ENCODE data around the gene UBXN10. TPM values are rescaled to one million over a fixed set of nuclear protein-coding genes. Genes with fewer than 3 reads are reported as not detected.

Gene UBXN10
- total and polyA plus RNA-seq, 2 of the 4 experiments (the other 2 are of a cell fraction): not detected

DNA sequence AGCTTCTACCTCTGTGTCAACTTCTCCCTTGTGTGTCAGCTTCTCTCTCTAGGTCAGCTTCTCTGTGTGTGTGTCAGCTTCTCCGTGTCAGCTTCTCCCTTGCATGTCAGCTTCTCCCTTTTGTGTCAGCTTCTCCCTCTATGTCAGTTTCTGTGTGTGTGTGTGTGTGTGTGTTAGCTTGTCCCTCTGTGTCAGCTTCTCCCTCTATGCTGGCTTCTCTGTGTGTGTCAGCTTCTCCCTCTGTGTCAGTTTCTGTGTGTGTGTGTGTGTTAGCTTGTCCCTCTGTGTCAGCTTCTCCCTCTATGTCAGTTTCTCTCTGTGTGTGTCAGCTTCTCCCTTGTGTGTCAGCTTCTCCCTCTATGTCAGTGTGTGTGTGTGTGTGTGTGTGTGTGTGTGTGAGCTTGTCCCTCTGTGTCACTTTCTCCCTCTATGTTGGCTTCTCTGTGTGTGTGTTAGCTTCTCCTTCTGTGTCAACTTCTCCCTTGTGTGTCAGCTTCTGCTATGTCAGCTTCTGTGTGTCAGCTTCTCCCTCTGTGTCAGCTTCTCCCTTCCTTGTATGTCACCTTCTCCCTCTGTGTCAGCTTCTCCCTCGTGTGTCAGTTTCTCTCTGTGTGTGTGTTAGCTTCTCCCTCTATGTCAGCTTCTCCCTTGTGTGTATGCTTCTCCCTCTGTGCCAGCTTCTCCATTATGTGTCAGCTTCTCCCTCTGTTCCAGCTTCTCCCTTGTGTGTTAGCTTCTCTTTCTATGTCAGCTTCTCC is 6.3 kb upstream of the UBXN10 start:
- H2BK5ac ChIP-seq (ENCODE audit: low read depth, low read length, poor library complexity, severe bottlenecking): no peak overlapping the region
- H3K9me1 ChIP-seq (ENCODE audit: insufficient read depth, low read length): no peaks in the 10 kb centered on the region
- H3K27me3 ChIP-seq (ENCODE audit: control insufficient read depth, insufficient read depth, low read length): peaks cover 23% of the 10 kb centered on the region
- dilution Hi-C loops (cut with HindIII; ENCODE audit: low sequenced_read_pairs, unreplicated experiment) (no loop called here), intact Hi-C loops (cut with micrococcal nuclease) (no loop called here), in situ Hi-C loops (cut with MboI; ENCODE audit: low sequenced_read_pairs) (no loop called here)
- no peak overlapping the region for H2BK20ac ChIP-seq (ENCODE audit: low read depth, low read length)
- H3K4me2 ChIP-seq (ENCODE audit: low read depth, low read length): no peak overlapping the region
- H3K14ac ChIP-seq (replicated peaks; ENCODE audit: low read depth, low read length): no peak overlapping the region
- no peak for ATAC-seq (ENCODE audit: low read depth)
- no peak overlapping the region for H4K5ac ChIP-seq (ENCODE audit: low read depth, low read length)
- CTCF ChIA-PET: interaction anchor here (0.7 to 0.9 kb wide), 2 partner anchors 9 to 304 kb away, joined by 3 to 4 read pairs; no protein-coding TSS in a partner anchor
- H3K27ac ChIP-seq (ENCODE audit: insufficient read depth, low read length): no peak overlapping the region
- no peak overlapping the region for H3K4ac ChIP-seq (ENCODE audit: low read depth, low read length)
- no peak overlapping the region for H3K18ac ChIP-seq (ENCODE audit: low read depth, low read length)
- H3K79me1 ChIP-seq (ENCODE audit: low read depth in 1 of 2, low read length in 2 of 2): no peaks in the 10 kb centered on the region
- no peak overlapping the region for H3K9ac ChIP-seq (ENCODE audit: low read depth, low read length)
- peaks cover 5% of the 10 kb centered on the region; the same call in 1 of the 2 replicates for H3K9me3 ChIP-seq (ENCODE audit: control insufficient read depth, insufficient read depth, low read length)
- H2BK120ac ChIP-seq (ENCODE audit: low read depth, low read length): no peak overlapping the region
- no peak overlapping the region for H3K4me3 ChIP-seq (ENCODE audit: insufficient read depth, low read depth, low read length)
- no peak overlapping the region for H2AK5ac ChIP-seq (ENCODE audit: low read depth, low read length)
- H3K23ac ChIP-seq (ENCODE audit: low read depth, low read length): no peak overlapping the region
- H3K4me1 ChIP-seq (ENCODE audit: control insufficient read depth, insufficient read depth, low read length): no peaks in the 10 kb centered on the region
- no peak for DNase-seq
- no peak overlapping the region for H3K56ac ChIP-seq (ENCODE audit: extremely low read depth, insufficient read depth, low read length)
- no peak overlapping the region for H4K91ac ChIP-seq (ENCODE audit: insufficient read depth, low read depth, low read length)
- TF ChIP-seq FOS (IDR thresholded peaks at IDR 0.05; ENCODE audit: low read depth, low read length) (no peak), POLR2A (IDR thresholded peaks at IDR 0.05; ENCODE audit: low read depth, low read length) (no peak), MAFK (IDR thresholded peaks at IDR 0.05; ENCODE audit: low read depth, low read length) (no peak), RFX5 (IDR thresholded peaks at IDR 0.05; ENCODE audit: low read depth, low read length) (no peak), RCOR1 (IDR thresholded peaks at IDR 0.05; ENCODE audit: insufficient replicate concordance, low read length) (no peak), RAD21 (IDR thresholded peaks at IDR 0.05; ENCODE audit: low read length) (no peak), NFE2L2 (IDR thresholded peaks at IDR 0.05; ENCODE audit: low read depth, low read length) (no peak), MXI1 (IDR thresholded peaks at IDR 0.05; ENCODE audit: borderline replicate concordance, low read depth, low read length) (no peak), BHLHE40 (IDR thresholded peaks at IDR 0.05; ENCODE audit: low read depth, low read length) (no peak), CEBPB (IDR thresholded peaks at IDR 0.05; ENCODE audit: low read depth, low read length) (no peak), MAZ (IDR thresholded peaks at IDR 0.05; ENCODE audit: borderline replicate concordance, low read depth, low read length) (no peak)
- TF ChIP-seq, protein P1, sequence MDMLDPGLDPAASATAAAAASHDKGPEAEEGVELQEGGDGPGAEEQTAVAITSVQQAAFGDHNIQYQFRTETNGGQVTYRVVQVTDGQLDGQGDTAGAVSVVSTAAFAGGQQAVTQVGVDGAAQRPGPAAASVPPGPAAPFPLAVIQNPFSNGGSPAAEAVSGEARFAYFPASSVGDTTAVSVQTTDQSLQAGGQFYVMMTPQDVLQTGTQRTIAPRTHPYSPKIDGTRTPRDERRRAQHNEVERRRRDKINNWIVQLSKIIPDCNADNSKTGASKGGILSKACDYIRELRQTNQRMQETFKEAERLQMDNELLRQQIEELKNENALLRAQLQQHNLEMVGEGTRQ (IDR thresholded peaks at IDR 0.05; ENCODE audit: low read depth, low read length): no peak
- TF ChIP-seq, protein P2, sequence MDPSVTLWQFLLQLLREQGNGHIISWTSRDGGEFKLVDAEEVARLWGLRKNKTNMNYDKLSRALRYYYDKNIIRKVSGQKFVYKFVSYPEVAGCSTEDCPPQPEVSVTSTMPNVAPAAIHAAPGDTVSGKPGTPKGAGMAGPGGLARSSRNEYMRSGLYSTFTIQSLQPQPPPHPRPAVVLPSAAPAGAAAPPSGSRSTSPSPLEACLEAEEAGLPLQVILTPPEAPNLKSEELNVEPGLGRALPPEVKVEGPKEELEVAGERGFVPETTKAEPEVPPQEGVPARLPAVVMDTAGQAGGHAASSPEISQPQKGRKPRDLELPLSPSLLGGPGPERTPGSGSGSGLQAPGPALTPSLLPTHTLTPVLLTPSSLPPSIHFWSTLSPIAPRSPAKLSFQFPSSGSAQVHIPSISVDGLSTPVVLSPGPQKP (IDR thresholded peaks at IDR 0.05; ENCODE audit: borderline replicate concordance, low read depth, low read length): no peak
- TF ChIP-seq, protein P3, sequence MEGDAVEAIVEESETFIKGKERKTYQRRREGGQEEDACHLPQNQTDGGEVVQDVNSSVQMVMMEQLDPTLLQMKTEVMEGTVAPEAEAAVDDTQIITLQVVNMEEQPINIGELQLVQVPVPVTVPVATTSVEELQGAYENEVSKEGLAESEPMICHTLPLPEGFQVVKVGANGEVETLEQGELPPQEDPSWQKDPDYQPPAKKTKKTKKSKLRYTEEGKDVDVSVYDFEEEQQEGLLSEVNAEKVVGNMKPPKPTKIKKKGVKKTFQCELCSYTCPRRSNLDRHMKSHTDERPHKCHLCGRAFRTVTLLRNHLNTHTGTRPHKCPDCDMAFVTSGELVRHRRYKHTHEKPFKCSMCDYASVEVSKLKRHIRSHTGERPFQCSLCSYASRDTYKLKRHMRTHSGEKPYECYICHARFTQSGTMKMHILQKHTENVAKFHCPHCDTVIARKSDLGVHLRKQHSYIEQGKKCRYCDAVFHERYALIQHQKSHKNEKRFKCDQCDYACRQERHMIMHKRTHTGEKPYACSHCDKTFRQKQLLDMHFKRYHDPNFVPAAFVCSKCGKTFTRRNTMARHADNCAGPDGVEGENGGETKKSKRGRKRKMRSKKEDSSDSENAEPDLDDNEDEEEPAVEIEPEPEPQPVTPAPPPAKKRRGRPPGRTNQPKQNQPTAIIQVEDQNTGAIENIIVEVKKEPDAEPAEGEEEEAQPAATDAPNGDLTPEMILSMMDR (conservative IDR thresholded peaks at IDR 0.05; ENCODE audit: low read depth, low read length): no peak
- POLR2A ChIA-PET (ENCODE audit: unreplicated experiment): no interaction called here
- no peak overlapping the region for H2AK9ac ChIP-seq (replicated peaks; ENCODE audit: low read depth, low read length, poor library complexity)
- WGBS, 2 experiments (ENCODE audit: extremely low coverage in 2 of 2, insufficient read length in 1 of 2): no CpG with 5 or more reads among the region's 2 CpGs
- H3K36me3 ChIP-seq (ENCODE audit: control insufficient read depth, insufficient read depth, low read length): no peaks in the 10 kb centered on the region
- H4K20me1 ChIP-seq (ENCODE audit: insufficient read depth, low read length): no peaks in the 10 kb centered on the region
- BruUV-seq (replicated peaks): no TSS peak
- H4K8ac ChIP-seq (ENCODE audit: low read depth in 2 of 2, low read length in 2 of 2): no peak overlapping the region
- no peak overlapping the region for H2BK15ac ChIP-seq (ENCODE audit: low read depth, low read length)
- no peak overlapping the region for H2AFZ ChIP-seq (replicated peaks; ENCODE audit: low read length, poor library complexity)

All from IMR-90 (cell line).